Measurements from ENCODE around the gene SLC39A7.

DNA sequence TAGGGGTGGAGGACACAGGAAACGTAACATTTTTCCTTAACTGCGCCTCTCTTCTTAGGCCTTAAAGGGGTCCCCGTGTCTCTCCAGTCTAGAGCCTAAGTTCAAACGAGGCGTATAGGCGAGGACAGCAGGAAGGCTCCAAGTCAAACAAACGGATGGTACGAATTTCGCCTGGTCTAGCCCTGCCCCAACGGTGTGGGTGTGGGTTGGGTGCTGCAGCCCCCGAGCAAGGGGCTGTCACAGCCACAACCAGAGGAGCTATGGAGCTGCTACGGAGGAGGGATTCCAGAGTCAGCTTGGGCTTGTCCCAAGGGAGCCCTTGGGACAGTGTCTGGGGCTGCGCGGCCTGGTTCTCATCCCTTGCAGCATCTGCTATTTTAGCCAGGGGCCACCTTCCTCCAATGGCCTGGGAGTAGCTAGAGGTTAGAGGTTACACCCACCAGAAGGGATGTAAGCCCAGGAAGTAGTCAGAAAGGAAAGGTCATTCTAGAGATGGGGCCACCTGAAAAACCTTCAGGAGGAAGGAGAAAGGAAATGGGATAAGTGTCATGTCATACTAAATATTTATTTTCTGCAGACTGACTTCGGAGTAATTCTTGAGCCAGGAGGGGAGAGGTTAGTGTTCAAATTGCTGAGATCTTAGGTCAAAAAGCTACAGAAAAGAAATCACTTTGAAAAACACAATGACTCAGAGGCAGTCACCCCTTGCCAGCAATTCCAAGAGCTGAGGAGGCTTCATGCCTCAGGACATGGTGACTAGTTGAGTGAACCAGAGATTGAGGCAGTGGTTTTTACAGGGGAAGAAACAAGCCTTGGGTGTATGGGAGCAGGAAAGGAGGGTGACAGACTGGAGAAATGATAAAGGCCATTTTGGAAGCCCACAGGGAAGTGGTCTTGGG, 49.3 kb downstream of the SLC39A7 start:
- TF ChIP-seq, protein P1, sequence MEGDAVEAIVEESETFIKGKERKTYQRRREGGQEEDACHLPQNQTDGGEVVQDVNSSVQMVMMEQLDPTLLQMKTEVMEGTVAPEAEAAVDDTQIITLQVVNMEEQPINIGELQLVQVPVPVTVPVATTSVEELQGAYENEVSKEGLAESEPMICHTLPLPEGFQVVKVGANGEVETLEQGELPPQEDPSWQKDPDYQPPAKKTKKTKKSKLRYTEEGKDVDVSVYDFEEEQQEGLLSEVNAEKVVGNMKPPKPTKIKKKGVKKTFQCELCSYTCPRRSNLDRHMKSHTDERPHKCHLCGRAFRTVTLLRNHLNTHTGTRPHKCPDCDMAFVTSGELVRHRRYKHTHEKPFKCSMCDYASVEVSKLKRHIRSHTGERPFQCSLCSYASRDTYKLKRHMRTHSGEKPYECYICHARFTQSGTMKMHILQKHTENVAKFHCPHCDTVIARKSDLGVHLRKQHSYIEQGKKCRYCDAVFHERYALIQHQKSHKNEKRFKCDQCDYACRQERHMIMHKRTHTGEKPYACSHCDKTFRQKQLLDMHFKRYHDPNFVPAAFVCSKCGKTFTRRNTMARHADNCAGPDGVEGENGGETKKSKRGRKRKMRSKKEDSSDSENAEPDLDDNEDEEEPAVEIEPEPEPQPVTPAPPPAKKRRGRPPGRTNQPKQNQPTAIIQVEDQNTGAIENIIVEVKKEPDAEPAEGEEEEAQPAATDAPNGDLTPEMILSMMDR (IDR thresholded peaks at IDR 0.05) = no peak
- no peak for TF ChIP-seq POLR2A (IDR thresholded peaks at IDR 0.05)

Measured in thyroid gland (tissue), 4 donors.